Heart left ventricle (tissue), 16 donors: ENCODE measurements around the gene KRTAP5-9. TPM values are rescaled to one million over a fixed set of nuclear protein-coding genes. Genes with fewer than 3 reads are reported as not detected.

Source experiments
- ATAC-seq, 4 donors: fragments of 200-7000 bp; cut with Tn5 transposase; one replicate each; pipeline ENCODE4 v1.9.1; 2020 to 2022; ENCODE audit warnings: moderate library complexity in 4 of 4, mild to moderate bottlenecking in 3 of 4, moderate number of reproducible peaks in 1 of 4
- DNase-seq, 5 donors: peaks; one replicate each; pipeline ENCODE4 v3.0.0-alpha.2; 2020
- H3K27ac ChIP-seq, 12 donors: fragments of 200-600 bp; sonication (generic) in 4 of 12; one replicate each; pipeline versions ENCODE4 v1.5.0 to v1.8.0; 2016 to 2022; ENCODE audit warnings: mild to moderate bottlenecking in 2 of 12
- H3K27me3 ChIP-seq, 9 donors: fragments of 200-600 bp; sonication (generic) in 2 of 9; one replicate each; pipeline versions ENCODE4 v1.5.1 to v1.8.0; 2016 to 2022; ENCODE audit warnings: mild to moderate bottlenecking in 3 of 9
- H3K36me3 ChIP-seq, 9 donors: fragments of 200-600 bp; sonication (generic) in 2 of 9; one replicate each; pipeline versions ENCODE4 v1.5.0 to v1.8.0; 2018 to 2022; ENCODE audit warnings: mild to moderate bottlenecking in 2 of 9
- H3K4me1 ChIP-seq, 12 donors: fragments of 200-600 bp; sonication (generic) in 4 of 12; one replicate each; pipeline versions ENCODE4 v1.5.0 to v1.8.0; 2016 to 2022; ENCODE audit warnings: mild to moderate bottlenecking in 3 of 12
- H3K4me3 ChIP-seq, 12 donors: fragments of 200-600 bp; sonication (generic) in 4 of 12; one replicate each; pipeline versions ENCODE4 v1.5.0 to v1.8.0; 2017 to 2022; ENCODE audit warnings: mild to moderate bottlenecking in 9 of 12, moderate library complexity in 4 of 12
- H3K9me3 ChIP-seq, 12 donors: fragments of 200-600 bp; sonication (generic) in 4 of 12; one replicate each; pipeline versions ENCODE4 v1.5.0 to v1.8.0; 2016 to 2022; ENCODE audit warnings: mild to moderate bottlenecking in 1 of 12
- POLR2A ChIP-seq, 2 donors: fragments of 450-650 bp; IDR thresholded peaks; one replicate each; pipeline ENCODE4 v1.6.1; 2017; ENCODE audit warnings: antibody characterized with exemption in 2 of 2, mild to moderate bottlenecking in 2 of 2, moderate library complexity in 2 of 2
- WGBS, 4 donors: extraction: QIAGEN DNeasy Blood & Tissue Kit in 2 of 4; methylation state at CpG; one replicate each; pipeline versions ENCODE4 v1.1.5 to v1.1.7; 2013 to 2018; 5-methylcytosine and 5-hydroxymethylcytosine counted together
- intact Hi-C, 10 donors: fragments of 100-400 bp; cut with DNase I; formaldehyde crosslinking; loops; one replicate each; pipeline versions ENCODE4 v1.11.1 to v1.14.2; 2022
- polyA plus RNA-seq, 2 donors: library from polyadenylated mRNA; stranded (reverse); fragments of 200-250 nt; gene quantifications; one replicate each; pipeline ENCODE4 v1.2.3, GENCODE V29; 2013
- total RNA-seq, 9 donors: library from RNA; depleted of rRNA in 2 of 9; stranded (reverse); fragments of >200 nt in 2 of 9; fragmentation: NEBNext Ultra II Directional in 3 of 9; extraction: Animal tissue kit (Norgen Biotek cat#: 25700) in 3 of 9; gene quantifications; one replicate each; pipeline versions ENCODE4 v1.1.0 to v1.2.4, GENCODE V29; 2016 to 2023
- TF ChIP-seq, protein P1 (sequence below), 12 donors: fragments of 200-600 bp; sonication (generic) in 4 of 12; IDR thresholded peaks; one replicate each; pipeline versions ENCODE4 v1.5.0 to v1.8.0; 2018 to 2022; ENCODE audit warnings: antibody characterized with exemption in 12 of 12, mild to moderate bottlenecking in 5 of 12
- donor health status: ischemic (EF 13 %, LVEDD 7.1; RV severe dilation, severe dysfunction).
- donor health status: healthy with polysubstance abuse.
- donor health status: DM: no; HTN: yes; CAD: no.
- donor health status: DM: no; HTN: no; CAD: no.
- donor health status: ischemic (EF 25% LVEDD 6.9; RV normal size, moderate dysfunction).
- donor health status: ischemic (EF 25% LVEDD 5.7; RV mildly dilated, moderate dysfunction).
- donor health status: healthy.
- donor health status: DM: yes; HTN: yes; CAD: no.
- donor health status: ischemic (EF 35%, LVEDD 5.7; RV mildly dilated, moderate dysfunction).
- donor health status: nonischemic (EF 11% LVEDD 7.7; RV severe dilation, severe dysfunction).
- donor health status: DM: yes; HTN: yes; CAD: no.
- donor health status: PGD.
- donor health status: ischemic (EF 29% LVEDD 5.4; RV normal size, mild dysfunction).
- donor health status: nonischemic (EF 23%, LVEDD 6.1; RV moderate dilation, normal function).

KRTAP5-9 gene
- total and polyA plus RNA-seq, 11 donors, result not detected

- WGBS, 4 donors, result 49 to 61% (median 51%) methylated on average over 2 of the region's 2 CpGs
- DNase-seq (no peak), ATAC-seq (no peak)
- H3K4me3 ChIP-seq, result no peak overlapping the region
- H3K4me1 ChIP-seq, result peaks cover 0 to 17% (median 3%) of the 10 kb centered on the region in 12 donors
- no peaks in the 10 kb centered on the region for H3K27me3 ChIP-seq
- intact Hi-C loops, result loop anchor here in 1 of 10 donors (10.0 kb wide), 1 partner anchor 60 kb away; the partner anchor contains the start of gene KRTAP5-10
- H3K27ac ChIP-seq, result no peak overlapping the region
- peaks cover 0 to 39% (median 23%) of the 10 kb centered on the region in 12 donors for H3K9me3 ChIP-seq
- peaks cover 0 to 30% (median 11%) of the 10 kb centered on the region in 9 donors for H3K36me3 ChIP-seq
- TF ChIP-seq POLR2A (IDR thresholded peaks at IDR 0.05), result no peak
- TF ChIP-seq, protein P1, sequence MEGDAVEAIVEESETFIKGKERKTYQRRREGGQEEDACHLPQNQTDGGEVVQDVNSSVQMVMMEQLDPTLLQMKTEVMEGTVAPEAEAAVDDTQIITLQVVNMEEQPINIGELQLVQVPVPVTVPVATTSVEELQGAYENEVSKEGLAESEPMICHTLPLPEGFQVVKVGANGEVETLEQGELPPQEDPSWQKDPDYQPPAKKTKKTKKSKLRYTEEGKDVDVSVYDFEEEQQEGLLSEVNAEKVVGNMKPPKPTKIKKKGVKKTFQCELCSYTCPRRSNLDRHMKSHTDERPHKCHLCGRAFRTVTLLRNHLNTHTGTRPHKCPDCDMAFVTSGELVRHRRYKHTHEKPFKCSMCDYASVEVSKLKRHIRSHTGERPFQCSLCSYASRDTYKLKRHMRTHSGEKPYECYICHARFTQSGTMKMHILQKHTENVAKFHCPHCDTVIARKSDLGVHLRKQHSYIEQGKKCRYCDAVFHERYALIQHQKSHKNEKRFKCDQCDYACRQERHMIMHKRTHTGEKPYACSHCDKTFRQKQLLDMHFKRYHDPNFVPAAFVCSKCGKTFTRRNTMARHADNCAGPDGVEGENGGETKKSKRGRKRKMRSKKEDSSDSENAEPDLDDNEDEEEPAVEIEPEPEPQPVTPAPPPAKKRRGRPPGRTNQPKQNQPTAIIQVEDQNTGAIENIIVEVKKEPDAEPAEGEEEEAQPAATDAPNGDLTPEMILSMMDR (IDR thresholded peaks at IDR 0.05), result no peak
These were observed 43.2 kb upstream of the KRTAP5-9 start for GRCh38 chr11:71505001-71505400.

- DNase-seq (no peak), ATAC-seq (no peak)
- Histone ChIP-seq H3K4me3 (no peak overlapping the region), H3K36me3 (peaks cover 0 to 23% (median 8%) of the 10 kb centered on the region in 9 donors), H3K27ac (no peak overlapping the region), H3K9me3 (peaks cover 0 to 47% (median 24%) of the 10 kb centered on the region in 12 donors), H3K4me1 (peaks cover 0 to 9% (median under 1%) of the 10 kb centered on the region in 12 donors), H3K27me3 (no peaks in the 10 kb centered on the region)
- intact Hi-C loops, result loop anchor here in 1 of 10 donors (10.0 kb wide), 1 partner anchor 59 kb away; the partner anchor contains the start of gene KRTAP5-10
- TF ChIP-seq, protein P1 (IDR thresholded peaks at IDR 0.05), result no peak
- no peak for TF ChIP-seq POLR2A (IDR thresholded peaks at IDR 0.05)
- 78 to 88% (median 84%) methylated on average over 9 of the region's 9 CpGs for WGBS, 4 donors
These were observed 42.4 kb upstream of the KRTAP5-9 start for GRCh38 chr11:71505781-71506180.

GRCh38 chr11:71507102-71507501, 41.1 kb upstream of the KRTAP5-9 start:
- Histone ChIP-seq H3K4me1 (peaks cover 0 to 4% (median 0%) of the 10 kb centered on the region in 12 donors), H3K4me3 (no peak overlapping the region), H3K36me3 (peaks cover 0 to 10% (median 0%) of the 10 kb centered on the region in 9 donors), H3K9me3 (peaks cover 0 to 55% (median 24%) of the 10 kb centered on the region in 12 donors), H3K27ac (no peak overlapping the region), H3K27me3 (no peaks in the 10 kb centered on the region)
- intact Hi-C loops, result loop anchor here in 1 of 10 donors (10.0 kb wide), 1 partner anchor 58 kb away; the partner anchor contains the start of gene KRTAP5-10
- no peak for ATAC-seq
- TF ChIP-seq, protein P1 (IDR thresholded peaks at IDR 0.05), result no peak
- no peak for TF ChIP-seq POLR2A (IDR thresholded peaks at IDR 0.05)
- WGBS, 4 donors, result 91 to 95% (median 93%) methylated on average over 5 of the region's 5 CpGs
- no peak for DNase-seq

DNA sequence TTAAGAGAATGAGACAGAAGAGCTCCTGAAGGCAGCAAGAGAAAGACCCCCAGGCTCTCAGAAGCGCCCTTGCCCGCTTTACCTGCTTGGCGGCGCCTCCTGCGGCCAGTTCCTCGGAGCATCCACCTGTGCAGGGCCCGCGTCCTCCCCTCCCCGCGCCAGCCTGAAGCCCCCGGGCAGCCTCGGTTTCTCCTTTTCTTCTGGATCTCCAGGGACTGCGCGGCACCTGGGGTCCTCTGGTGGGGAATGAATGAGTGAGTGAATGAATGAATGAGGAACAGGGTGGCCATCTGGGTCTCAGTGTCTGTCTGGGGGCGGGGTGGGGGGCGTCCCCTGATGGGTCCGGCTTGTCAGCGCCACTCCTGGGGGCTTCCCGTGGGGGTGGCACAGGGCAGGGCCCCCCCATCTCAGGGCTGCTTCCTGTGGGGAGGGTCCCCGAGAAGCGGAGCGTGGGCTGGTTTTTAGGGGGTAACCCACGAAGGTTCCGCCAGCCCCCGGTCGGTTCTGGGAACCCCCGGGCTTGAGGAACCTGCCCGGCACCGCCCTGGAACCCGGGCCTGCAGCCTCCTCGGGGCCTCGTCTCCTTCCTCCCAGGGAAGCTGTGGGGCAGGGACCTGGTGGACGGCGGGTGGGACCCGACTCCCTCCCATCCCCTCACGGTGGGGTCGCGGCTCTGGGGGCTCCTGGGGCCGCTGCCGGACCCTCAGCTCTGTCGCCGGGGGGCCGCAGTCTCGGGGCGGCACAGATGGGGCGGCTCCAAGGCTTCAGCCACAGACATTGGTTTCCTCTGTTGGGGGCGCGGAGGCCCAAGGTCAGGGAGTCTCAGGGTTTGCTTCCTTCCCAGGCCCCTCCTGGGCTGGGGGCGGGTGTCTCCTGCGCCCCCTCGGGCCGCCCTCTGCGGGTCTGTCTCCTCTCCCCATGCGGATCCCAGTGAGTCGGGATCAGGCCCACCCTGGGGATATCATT, 29.4 kb upstream of the KRTAP5-9 start:
- no peak overlapping the region for H3K27ac ChIP-seq
- no peaks in the 10 kb centered on the region for H3K9me3 ChIP-seq
- H3K4me3 ChIP-seq, result no peak overlapping the region
- no peak for ATAC-seq
- DNase-seq, result no peak
- intact Hi-C loops, result no loop called here
- WGBS, 4 donors, result 93 to 95% (median 94%) methylated on average over 26 to 55 of the region's 55 CpGs
- no peaks in the 10 kb centered on the region for H3K36me3 ChIP-seq
- TF ChIP-seq, protein P1 (IDR thresholded peaks at IDR 0.05), result no peak
- TF ChIP-seq POLR2A (IDR thresholded peaks at IDR 0.05), result no peak
- no peaks in the 10 kb centered on the region for H3K27me3 ChIP-seq
- H3K4me1 ChIP-seq, result no peaks in the 10 kb centered on the region
